GM20000 (cell line): ENCODE measurements around the gene PBXIP1.
"Not testable (repeated sequence)": the region's sequence is repeated elsewhere in the genome, so short reads cannot be mapped to it uniquely, and the experiment has no call there.

Experiments used
- DNase-seq: peaks from one replicate; pipeline ENCODE4 v3.0.0; 2012; ENCODE audit warnings: low spot score
- CTCF ChIP-seq: IDR thresholded peaks from 2 replicates; pipeline ENCODE4 v1.5.1; 2012; ENCODE audit warnings: mild to moderate bottlenecking, control low read depth; ENCODE audit errors: extremely low read depth, missing control alignments

PBXIP1 gene

GRCh38 chr1:154992721-154993571 is 37.0 kb upstream of the PBXIP1 start:
- DNase-seq: no peak

GRCh38 chr1:154990276-154990675 is 34.4 kb upstream of the PBXIP1 start:
- no peak for DNase-seq
- TF ChIP-seq CTCF: no peak

More at GRCh38 chr1:154992721-154993571, 37.0 kb upstream of the PBXIP1 start:
- TF ChIP-seq CTCF: no peak

DNA sequence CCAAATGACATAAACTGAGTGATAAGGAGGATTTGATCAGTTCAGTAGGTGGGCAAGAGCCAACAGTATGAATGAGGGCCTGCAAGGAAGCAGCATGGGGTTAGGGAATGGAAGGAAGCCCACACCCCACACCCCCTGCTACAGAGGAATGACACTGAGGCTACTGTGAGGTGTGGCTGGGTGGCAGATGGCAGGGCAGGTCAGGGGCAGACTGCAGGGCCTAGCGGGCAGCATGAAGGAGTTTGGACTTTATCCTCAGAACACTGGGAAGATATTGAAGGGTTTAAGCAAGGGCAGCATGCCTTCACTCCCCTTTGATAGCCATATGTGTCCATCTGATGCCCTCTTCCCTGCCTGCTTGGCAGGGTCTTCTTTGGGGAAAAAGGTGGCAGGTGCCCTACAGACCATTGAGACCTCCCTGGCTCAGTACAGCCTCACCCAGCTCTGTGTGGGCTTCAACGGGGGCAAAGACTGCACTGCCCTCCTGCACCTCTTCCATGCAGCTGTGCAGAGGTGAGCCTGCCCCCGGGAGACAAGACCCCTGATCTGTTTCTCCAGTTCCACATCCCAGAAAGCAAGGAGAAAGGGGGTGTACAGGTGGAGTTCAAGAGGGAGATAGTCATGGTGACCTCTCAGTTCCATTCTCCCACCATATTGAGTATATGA is 33.4 kb upstream of the PBXIP1 start:
- no peak for DNase-seq
- TF ChIP-seq CTCF: no peak

GRCh38 chr1:154988058-154988954 is 32.4 kb upstream of the PBXIP1 start:
- TF ChIP-seq CTCF: no peak
- no peak for DNase-seq

DNA sequence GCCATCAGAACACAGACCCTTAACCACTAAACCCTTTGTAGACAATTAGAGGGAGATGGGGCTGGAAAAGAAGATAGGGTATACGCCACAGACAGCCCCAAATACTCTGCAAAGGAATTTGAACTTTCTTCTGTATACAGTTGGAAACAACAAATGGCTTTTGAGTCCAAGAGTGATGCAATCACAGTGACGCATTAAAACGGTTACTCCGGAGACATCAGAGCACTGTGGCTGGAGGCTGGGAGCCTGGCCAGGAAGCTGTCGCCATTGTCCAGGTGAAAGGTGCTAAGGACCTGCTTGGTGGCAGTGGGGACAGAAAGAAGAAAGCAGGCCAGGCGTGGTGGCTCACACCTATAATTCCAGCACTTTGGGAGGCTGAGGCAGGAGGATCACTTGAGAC is 31.4 kb upstream of the PBXIP1 start:
- TF ChIP-seq CTCF: no peak
- no peak for DNase-seq

DNA sequence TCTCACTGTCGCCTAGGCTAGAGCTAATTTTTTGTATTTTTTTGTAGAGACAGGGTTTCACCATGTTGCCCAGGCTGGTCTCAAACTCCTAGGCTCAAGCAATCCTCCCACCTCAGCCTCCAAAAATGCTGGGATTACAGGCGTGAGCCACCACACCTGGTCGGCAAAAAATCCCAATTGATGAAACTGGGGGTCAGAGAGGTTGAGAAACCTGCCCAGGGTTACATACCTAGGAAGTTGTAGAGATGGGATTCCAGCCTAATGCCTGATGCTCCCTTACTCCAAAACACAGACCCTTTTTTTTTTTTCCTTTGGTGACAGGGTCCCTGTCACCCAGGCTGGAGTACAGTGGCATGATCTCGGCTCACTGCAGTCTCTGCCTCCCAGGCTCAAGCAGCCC is 30.8 kb upstream of the PBXIP1 start:
- not testable (repeated sequence) for DNase-seq

DNA sequence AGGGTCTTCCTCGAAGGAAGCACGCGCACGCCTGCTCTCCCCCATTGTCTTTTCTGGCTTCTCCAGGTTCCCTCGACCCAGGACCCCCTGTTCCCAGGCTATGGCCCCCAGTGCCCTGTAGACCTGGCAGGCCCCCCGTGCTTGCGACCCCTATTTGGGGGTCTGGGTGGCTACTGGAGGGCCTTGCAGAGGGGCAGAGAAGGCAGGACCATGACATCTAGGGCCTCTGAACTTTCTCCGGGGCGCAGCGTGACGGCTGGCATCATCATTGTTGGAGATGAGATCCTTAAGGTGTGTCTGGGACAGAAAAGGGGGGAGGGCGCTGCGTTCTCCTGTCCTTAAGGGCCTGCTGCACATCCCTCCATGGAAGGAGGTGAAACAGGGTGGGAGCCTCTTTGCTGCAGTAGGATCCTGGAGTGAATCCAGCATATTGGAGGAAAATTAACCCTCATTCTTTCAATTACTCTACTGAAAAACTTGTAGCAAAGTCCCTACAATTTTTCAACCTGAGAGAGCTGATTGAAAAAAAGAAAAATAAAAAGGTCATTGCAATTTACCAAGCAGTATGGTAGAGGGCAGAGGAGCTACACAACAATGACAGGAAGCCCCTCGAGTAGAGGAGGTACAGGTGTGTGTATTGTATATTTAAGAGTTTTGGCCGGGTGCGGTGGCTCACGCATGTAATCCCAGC is 28.0 kb upstream of the PBXIP1 start:
- TF ChIP-seq CTCF: no peak
- no peak for DNase-seq
